ENCODE data around the gene ASZ1.
"Not testable (repeated sequence)": the region's sequence is repeated elsewhere in the genome, so short reads cannot be mapped to it uniquely, and the experiment has no call there.

Gene ASZ1, protein sequence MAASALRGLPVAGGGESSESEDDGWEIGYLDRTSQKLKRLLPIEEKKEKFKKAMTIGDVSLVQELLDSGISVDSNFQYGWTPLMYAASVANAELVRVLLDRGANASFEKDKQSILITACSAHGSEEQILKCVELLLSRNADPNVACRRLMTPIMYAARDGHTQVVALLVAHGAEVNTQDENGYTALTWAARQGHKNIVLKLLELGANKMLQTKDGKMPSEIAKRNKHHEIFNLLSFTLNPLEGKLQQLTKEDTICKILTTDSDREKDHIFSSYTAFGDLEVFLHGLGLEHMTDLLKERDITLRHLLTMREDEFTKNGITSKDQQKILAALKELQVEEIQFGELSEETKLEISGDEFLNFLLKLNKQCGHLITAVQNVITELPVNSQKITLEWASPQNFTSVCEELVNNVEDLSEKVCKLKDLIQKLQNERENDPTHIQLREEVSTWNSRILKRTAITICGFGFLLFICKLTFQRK

DNA sequence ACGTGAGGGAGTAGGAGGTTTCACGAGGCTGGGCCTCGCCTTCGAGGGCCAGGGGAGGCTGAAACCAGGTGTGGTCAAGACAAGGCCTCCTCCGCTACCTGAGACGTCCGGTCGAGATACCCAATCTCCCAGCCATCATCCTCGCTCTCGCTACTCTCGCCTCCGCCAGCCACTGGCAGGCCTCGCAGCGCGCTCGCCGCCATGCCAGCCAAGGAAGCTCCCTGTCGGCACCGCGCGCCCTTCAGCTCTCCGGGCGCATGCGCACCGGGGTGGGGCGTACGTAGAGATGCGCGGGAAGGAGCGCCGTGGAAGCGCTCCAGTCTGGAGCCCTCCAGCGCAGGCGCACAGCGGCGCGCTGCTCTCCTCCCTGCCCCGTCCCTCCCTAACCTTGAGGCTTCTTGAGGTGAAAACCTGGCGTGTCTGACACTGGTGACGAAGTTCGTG lies at the start of gene ASZ1:
ASZ1 (minus strand) TSS at position 236 of the 444 bp plus-strand sequence; CDS start at position 203, 33 bp downstream.
- DNase-seq, result no peak

DNA sequence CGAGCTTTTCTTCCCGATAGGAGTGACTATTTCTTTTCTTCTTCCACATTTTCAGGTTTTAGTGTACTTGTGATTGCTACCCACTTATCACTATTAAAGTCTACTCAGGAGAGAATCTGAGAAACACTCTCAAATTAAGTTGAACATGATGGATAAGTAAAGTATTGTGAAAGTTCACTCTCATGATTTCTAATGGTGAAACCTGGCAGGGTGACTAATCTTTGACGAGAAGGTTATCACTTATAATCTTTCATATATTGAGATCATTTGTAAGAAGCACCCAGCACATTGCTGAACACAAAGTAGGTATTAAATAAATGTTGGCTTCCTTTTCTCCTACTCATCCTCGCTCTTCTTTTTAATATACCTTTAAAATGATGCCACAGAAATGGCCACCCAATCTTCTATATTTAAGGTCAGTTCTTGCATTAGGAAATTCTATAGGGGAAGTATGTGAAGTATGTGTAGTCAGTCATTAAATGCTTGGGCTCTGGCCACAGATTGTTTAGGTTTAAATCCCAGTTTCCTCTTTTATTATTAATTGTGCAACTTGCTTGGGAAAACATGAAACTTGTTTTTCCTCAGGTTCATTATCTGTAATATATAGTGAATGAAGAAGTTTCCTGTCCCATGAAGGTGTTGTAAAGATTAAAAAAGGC lies 49.4 kb upstream of the ASZ1 start:
- DNase-seq, result no peak

DNA sequence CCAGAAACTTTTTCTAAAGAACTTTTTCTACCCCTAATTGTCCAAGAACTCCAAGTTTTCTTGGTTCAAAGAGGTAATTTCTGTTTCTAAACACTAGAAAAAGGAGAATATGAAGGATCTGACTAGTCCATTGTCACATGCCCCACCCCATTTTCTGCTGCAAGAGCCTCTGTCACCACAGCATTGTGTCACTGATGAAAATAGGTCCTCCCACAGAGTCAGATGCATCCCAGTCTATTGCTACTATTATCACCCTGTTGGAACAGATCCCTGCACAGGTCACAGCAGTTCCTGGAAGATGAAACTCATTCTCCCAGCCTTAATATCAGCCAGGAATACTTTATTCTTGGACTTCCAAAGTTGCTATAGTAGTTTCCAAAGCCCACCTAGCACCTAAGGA lies 45.0 kb upstream of the ASZ1 start:
- DNase-seq, result no peak

GRCh38 chr7:117470777-117471176 lies 43.5 kb upstream of the ASZ1 start:
- no peak for DNase-seq

DNA sequence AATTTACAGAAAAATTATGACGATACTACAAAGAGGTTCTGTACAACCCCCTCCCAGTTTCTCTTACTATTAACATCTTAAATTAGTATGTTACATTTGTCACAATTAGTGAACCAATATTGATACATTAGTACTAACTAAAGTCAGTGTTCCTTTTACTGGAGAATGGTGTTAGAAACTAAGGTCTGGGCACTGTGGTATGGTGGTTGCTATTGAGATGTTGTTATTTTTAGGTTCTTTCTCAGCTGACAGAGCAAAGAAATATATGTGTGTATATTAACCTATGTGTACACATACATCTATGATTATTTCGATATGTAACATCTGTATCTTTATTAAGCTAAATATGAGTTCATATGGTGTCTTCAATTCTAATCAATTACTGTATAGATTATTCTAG lies 40.9 kb upstream of the ASZ1 start:
- no peak for DNase-seq

DNA sequence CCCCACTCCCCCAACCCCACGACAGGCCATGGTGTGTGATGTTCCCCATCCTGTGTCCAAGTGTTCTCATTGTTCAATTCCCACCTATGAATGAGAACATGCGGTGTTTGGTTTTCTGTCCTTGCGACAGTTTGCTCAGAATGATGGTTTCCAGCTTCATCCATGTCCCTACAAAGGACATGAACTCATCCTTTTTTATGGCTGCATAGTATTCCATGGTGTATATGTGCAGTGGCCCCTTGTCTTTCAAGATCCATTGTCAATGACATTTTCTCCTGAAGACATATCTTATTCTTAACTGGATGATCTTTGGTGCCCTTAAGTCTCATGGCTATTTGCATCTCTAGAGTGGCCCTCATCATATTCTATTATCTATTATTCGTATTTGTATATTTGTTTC lies 33.5 kb upstream of the ASZ1 start:
- not testable (repeated sequence) for DNase-seq

DNA sequence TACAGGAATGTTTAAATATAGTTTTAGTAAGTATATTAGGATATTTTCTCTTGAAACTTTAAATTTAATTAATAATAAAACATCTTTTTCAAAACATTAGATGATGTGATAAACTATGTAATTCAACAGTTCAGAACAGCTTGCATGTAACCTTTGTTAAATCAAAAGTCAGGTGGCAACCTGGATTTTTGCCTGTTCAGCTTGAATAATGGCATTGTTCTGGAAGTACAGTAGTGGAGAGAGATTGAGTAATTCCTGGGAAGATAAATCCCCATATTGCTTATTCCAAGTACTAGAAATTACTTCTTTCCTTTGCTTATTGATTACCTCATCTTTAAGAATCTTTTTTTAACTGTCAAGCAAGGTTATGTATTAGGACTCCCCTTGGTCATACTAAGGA lies 32.4 kb upstream of the ASZ1 start:
- no peak for DNase-seq

GRCh38 chr7:117458977-117459583 lies 31.8 kb upstream of the ASZ1 start:
- DNase-seq, result peak; percentile 11

GRCh38 chr7:117448655-117449054 lies 21.4 kb upstream of the ASZ1 start:
- no peak for DNase-seq

DNA sequence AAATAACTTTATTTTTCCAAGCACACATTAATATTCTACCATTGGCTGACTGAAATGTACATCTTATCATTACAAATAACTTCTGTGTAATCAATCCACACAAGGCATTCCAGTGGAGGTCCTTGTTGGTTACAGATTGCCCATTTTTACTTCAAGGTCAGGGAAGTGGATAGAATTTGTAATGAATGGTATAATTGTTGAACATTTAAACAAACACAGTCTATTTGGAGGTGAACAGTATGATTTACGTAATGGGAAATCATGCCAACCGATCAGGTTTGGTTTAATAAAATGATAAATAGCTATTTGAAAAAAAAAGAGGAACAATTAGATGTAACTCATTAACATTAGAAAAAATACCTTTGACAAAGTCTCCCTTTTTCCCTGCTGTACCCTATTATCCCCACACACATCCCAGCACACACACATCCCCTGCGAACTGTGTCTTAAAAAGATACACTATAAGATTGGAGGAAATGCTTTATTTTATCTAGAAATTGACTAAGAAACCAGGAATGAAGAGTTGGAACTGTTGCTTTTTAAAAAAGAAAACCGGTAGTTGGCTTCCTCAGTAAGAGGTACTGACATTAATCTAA lies 19.0 kb upstream of the ASZ1 start:
- DNase-seq, result no peak

- DNase-seq, result no peak
These were observed 17.9 kb upstream of the ASZ1 start for GRCh38 chr7:117445206-117445605.

DNA sequence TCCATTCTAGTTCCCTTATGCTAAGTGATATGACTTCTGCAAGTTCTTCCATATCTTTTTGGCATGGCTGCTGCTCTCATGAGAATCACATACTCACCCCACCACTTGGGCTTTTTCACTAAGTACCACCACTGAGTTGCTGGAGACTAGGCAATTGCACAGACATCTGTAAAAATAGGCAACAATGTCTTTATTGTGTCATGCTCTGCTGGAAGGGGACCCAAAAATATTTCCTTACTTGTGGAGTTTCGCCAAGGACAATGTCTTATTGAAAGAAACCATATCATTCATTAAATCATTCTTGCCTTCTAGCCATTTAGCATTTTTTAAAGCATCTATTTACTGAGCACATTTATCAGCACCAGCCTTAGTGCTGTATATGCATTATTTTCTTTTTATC lies 17.4 kb upstream of the ASZ1 start:
- DNase-seq, result no peak

DNA sequence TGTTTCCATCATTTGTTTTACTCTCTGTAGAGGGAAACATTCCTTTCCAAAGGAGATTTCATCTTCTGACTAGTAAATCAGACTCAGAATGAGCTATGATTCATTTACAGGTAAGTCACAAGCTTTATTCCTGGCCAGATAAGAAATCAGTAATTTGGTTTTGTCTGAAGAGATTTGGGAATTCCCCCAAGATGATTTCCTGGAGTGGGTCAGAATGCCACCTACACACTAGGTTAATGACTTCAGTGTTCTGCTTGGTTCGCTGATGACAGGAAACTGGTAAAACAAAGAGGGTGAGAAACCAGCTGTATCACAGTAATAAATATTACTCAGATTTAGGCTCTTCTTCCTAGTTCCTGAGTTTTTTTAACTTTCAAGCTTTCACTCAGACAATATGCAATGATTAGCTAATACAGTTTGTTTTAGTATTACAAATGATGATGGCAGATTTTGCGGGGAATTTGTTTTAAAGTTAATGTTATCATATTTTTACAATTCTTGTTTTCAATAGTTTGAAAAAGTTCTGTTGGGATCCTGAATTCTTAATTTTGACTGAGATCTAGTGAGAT lies 8.3 kb upstream of the ASZ1 start:
- DNase-seq, result no peak

- DNase-seq, result no peak
These were observed 3.0 kb downstream of the ASZ1 start for GRCh38 chr7:117424090-117424829.

GRCh38 chr7:117414591-117414990 lies 12.7 kb downstream of the ASZ1 start:
- DNase-seq, result not testable (repeated sequence)

- DNase-seq, result no peak
These were observed 14.2 kb downstream of the ASZ1 start for GRCh38 chr7:117412946-117413559.

GRCh38 chr7:117412390-117412789 lies 14.9 kb downstream of the ASZ1 start:
- no peak for DNase-seq

DNA sequence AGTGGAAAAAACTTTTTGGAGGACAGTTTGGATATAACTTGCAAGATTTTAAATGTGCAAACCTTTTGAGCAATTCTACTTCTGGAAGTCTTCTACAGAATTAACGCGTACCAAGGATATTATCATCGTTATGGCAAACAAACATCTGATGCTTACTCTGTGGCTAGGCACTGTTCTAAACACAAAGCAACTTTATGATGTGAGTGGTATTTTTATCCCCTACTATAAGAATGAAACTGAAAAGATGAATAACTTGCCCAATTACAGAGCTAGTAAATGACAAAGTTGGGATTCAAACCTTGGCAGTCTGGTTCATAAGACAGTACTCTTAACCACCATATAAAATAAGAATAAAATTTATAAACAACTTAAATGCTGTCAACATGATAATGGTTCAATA lies 15.8 kb downstream of the ASZ1 start:
- DNase-seq, result no peak

DNA sequence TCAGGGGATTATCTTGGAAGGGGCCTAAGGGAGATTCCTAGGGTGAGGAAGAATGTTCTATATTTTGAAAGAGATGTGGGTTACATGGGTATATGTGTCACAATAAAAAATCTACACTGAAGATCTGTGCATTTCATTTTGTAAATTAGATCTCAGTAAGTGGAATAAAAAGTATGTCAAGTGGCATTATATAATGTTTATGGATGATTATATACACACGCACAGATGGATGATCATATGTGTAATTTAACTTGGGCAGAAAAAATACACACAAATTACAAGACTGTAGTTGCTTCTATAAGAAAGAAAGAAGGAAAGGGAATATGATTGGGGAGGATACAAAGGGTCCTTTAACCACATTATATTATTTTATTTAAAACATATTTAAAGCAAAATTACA lies 18.5 kb downstream of the ASZ1 start:
- no peak for DNase-seq

DNA sequence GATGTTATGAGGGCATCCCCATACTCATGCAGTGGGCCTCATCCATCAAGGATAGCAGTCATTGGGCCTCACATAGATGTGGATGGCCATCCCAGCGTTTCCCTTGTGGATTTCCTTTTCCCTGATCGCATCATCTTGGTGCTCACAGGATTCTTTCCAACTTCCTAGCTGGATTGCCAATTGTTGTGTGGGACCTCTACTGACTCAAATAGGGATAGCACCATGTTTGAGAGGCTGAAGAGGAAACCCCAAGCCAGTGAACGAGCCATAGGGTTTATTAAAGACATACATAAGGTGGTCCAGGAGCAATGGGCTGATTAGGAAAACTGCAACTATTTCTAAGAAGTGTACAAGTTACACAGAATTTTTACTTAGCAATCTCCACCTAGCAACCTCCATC lies 21.8 kb downstream of the ASZ1 start:
- no peak for DNase-seq

- no peak for DNase-seq
These were observed 23.6 kb downstream of the ASZ1 start for GRCh38 chr7:117403737-117404136.

DNA sequence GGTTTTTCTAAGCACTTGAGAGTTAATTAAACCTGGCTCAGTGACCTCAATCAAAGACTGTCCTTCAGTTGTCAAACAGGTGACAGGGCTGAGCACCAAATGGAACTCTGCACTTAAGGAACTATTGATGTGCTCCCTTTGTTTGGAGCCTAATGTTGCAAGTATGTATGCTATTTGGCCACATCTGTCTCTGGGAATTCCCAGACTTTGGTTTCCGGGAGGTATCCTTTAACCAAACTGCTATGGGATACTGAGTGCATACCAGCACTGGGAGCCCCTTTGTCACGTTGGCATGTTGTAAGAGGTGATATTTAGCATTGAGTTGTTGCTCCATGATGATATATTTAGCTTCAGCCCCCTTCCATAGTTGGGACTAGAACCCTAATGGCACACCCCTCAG lies 25.2 kb downstream of the ASZ1 start:
- no peak for DNase-seq

Data from NCI-H2171 treated with DMSO at 0.1 percent for 48 hours (cell line).